HEK293 (cell line): ENCODE measurements around the gene DYTN.
A peak's percentile ranks its signal among the peaks of the same experiment; 100 is the strongest.

ENCODE experiments used
- CTCF ChIA-PET: fragments of 350-600 bp; formaldehyde crosslinking; extraction: SDS; loops from one replicate; lab custom pipeline; 2021; ENCODE audit warnings: antibody characterized with exemption; lab: Yijun Ruan, JAX
- POLR2A ChIA-PET: fragments of 300-600 bp; formaldehyde crosslinking; extraction: SDS; loops from one replicate; lab custom pipeline; 2020; ENCODE audit warnings: antibody characterized with exemption, inconsistent platforms; lab: Yijun Ruan, JAX
- H3K27ac ChIP-seq: fragments of 200-500 bp; sonication (Bioruptor generic); 2 replicates; pipeline ENCODE4 v1.5.1; 2014; ENCODE audit warnings: low read depth, low read length, control low read depth, inconsistent platforms; ENCODE audit errors: extremely low read depth
- H3K36me3 ChIP-seq, 2 experiments: fragments of 200-500 bp in 1 of 2; sonication (Bioruptor generic) in 1 of 2; 1 replicate in 1 of 2; 2 replicates in 1 of 2; pipeline ENCODE4 v1.5.1; 2014 to 2017; ENCODE audit warnings: inconsistent platforms in 2 of 2, low read length in 2 of 2; ENCODE audit not compliant: control insufficient read depth in 2 of 2, insufficient read depth in 1 of 2
- H3K4me1 ChIP-seq: fragments of 200-500 bp; sonication (Bioruptor generic); 2 replicates; pipeline ENCODE4 v1.5.1; 2014; ENCODE audit warnings: mild to moderate bottlenecking, low read length, inconsistent platforms; ENCODE audit not compliant: control insufficient read depth, insufficient read depth
- H3K4me3 ChIP-seq: 2 replicates; pipeline ENCODE4 v1.5.1; 2011; ENCODE audit warnings: low read depth, mild to moderate bottlenecking, control low read depth, low read length, moderate library complexity
- H3K9me3 ChIP-seq: fragments of 200-500 bp; sonication (Bioruptor generic); 2 replicates; pipeline ENCODE4 v1.5.1; 2014; ENCODE audit warnings: low read depth, low read length, inconsistent platforms; ENCODE audit not compliant: control insufficient read depth, insufficient read depth
- GLIS1 ChIP-seq: fragments of 450-650 bp; formaldehyde crosslinking; IDR thresholded peaks from 2 replicates; pipeline ENCODE4 v1.5.1; 2016; ENCODE audit warnings: missing biosample characterization, missing genetic modification characterization
- PRDM10 ChIP-seq: fragments of 450-650 bp; formaldehyde crosslinking; IDR thresholded peaks from 2 replicates; pipeline ENCODE4 v1.5.1; 2016; ENCODE audit warnings: missing biosample characterization, missing genetic modification characterization
- PRDM2 ChIP-seq: fragments of 450-650 bp; formaldehyde crosslinking; IDR thresholded peaks from 2 replicates; pipeline ENCODE4 v1.5.1; 2016; ENCODE audit warnings: missing biosample characterization, missing genetic modification characterization, borderline replicate concordance
- ZNF221 ChIP-seq: fragments of 450-650 bp; formaldehyde crosslinking; IDR thresholded peaks from 2 replicates; pipeline ENCODE4 v1.5.1; 2017; ENCODE audit warnings: missing biosample characterization, missing genetic modification characterization, borderline replicate concordance
- ZNF362 ChIP-seq: fragments of 450-650 bp; formaldehyde crosslinking; IDR thresholded peaks from 2 replicates; pipeline ENCODE4 v1.5.1; 2016; ENCODE audit warnings: missing biosample characterization, missing genetic modification characterization
- ZNF529 ChIP-seq: fragments of 450-650 bp; formaldehyde crosslinking; IDR thresholded peaks from 2 replicates; pipeline ENCODE4 v1.5.1; 2017; ENCODE audit warnings: missing genetic modification characterization, missing biosample characterization; ENCODE audit not compliant: insufficient replicate concordance
- ZNF549 ChIP-seq: fragments of 450-650 bp; IDR thresholded peaks from 2 replicates; pipeline ENCODE4 v1.5.1; 2018; ENCODE audit warnings: missing biosample characterization, missing genetic modification characterization, mild to moderate bottlenecking, inconsistent platforms, moderate library complexity
- ZNF580 ChIP-seq: fragments of 450-650 bp; formaldehyde crosslinking; IDR thresholded peaks from 2 replicates; pipeline ENCODE4 v1.5.1; 2016; ENCODE audit warnings: missing biosample characterization, missing genetic modification characterization

The DYTN gene

GRCh38 chr2:206718296-206718695 lies at the start of gene DYTN:
DYTN (minus strand) TSS chr2:206718396; CDS start chr2:206718279, 117 bp downstream.
- ChIA-PET POLR2A (no interaction called here), CTCF (no interaction called here)
- Histone ChIP-seq H3K4me1 (no peaks in the 10 kb centered on the region), H3K27ac (no peak within 1 kb of the TSS), H3K36me3 (no peaks in the 10 kb centered on the region), H3K9me3 (no peaks in the 10 kb centered on the region; the same call in 1 of the 2 replicates), H3K4me3 (no peak within 1 kb of the TSS)
- TF ChIP-seq ZNF529 (tag by site-specific recombination), result no peak
- TF ChIP-seq GLIS1 (tag by site-specific recombination), result no peak
- TF ChIP-seq ZNF549 (tag by site-specific recombination), result no peak
- no peak for TF ChIP-seq ZNF221 (tag by site-specific recombination)
- TF ChIP-seq PRDM2 (tag by site-specific recombination), result no peak

- Histone ChIP-seq H3K36me3 (peaks cover 4 to 36% of the 10 kb centered on the region in 2 experiments), H3K27ac (no peak overlapping the region; the same call in 1 of the 2 replicates), H3K4me3 (peak overlapping the region; percentile 92)
- POLR2A ChIA-PET, result interaction anchor here (0.7 kb wide), 1 partner anchor 306 kb away, joined by 5 read pairs; no protein-coding TSS in a partner anchor
- no peak for TF ChIP-seq ZNF580 (tag by site-specific recombination)
- TF ChIP-seq PRDM10 (tag by site-specific recombination), result peak; percentile 70
- peak; percentile 68 for TF ChIP-seq ZNF362 (tag by site-specific recombination)
- TF ChIP-seq, all 188 proteins: peak for 2
- CTCF ChIA-PET, result interaction anchor here (0.7 to 2.3 kb wide), 2 partner anchors 15 to 859 kb away, joined by 3 to 10 read pairs; partner anchors contain the start of gene METTL21A
- no peaks in the 10 kb centered on the region for H3K9me3 ChIP-seq
- H3K4me1 ChIP-seq, result no peaks in the 10 kb centered on the region
Measured at GRCh38 chr2:206766057-206766930, 48.1 kb upstream of the DYTN start.
